GM12873 (cell line): ENCODE measurements around the gene AREL1.

Experiments
- CTCF ChIP-seq: IDR thresholded peaks from 2 replicates; pipeline ENCODE4 v1.5.1; 2012; ENCODE audit warnings: low read depth, mild to moderate bottlenecking, moderate library complexity, low read length, control low read depth; ENCODE audit not compliant: insufficient read depth; ENCODE audit errors: missing control alignments

Gene AREL1

GRCh38 chr14:74635847-74636246, 77.0 kb downstream of the AREL1 start:
- TF ChIP-seq CTCF = no peak

- TF ChIP-seq CTCF = no peak
These were observed 77.9 kb downstream of the AREL1 start for GRCh38 chr14:74634964-74635363.

- TF ChIP-seq CTCF = no peak
These were observed 78.4 kb downstream of the AREL1 start for GRCh38 chr14:74634481-74634880.

GRCh38 chr14:74630881-74631690, 81.8 kb downstream of the AREL1 start:
- no peak for TF ChIP-seq CTCF

GRCh38 chr14:74628418-74628817, 84.5 kb downstream of the AREL1 start:
- no peak for TF ChIP-seq CTCF

GRCh38 chr14:74627076-74627475, 85.8 kb downstream of the AREL1 start:
- TF ChIP-seq CTCF = no peak

- TF ChIP-seq CTCF = no peak
These were observed 90.6 kb downstream of the AREL1 start for GRCh38 chr14:74622257-74622656.
